Esophagus muscularis mucosa (tissue), 4 donors: ENCODE results near the gene ARL10. TPM values are rescaled to one million over a fixed set of nuclear protein-coding genes. Genes with fewer than 3 reads are reported as not detected.
A peak's percentile ranks its signal among the peaks of the same experiment; 100 is the strongest.

Experiments used
- DNase-seq: peaks from one replicate; pipeline ENCODE4 v3.0.0-alpha.2; 2017; ENCODE audit errors: extremely low spot score
- H3K27ac ChIP-seq, 4 donors: fragments of 200-600 bp; sonication (generic); replicated peaks in 1 of 4; 1 replicate in 3 of 4; 2 replicates in 1 of 4; pipeline ENCODE4 v1.5.1; 2016 to 2019; ENCODE audit warnings: mild to moderate bottlenecking in 1 of 4
- H3K27me3 ChIP-seq, 4 donors: fragments of 200-600 bp; sonication (generic); one replicate each; pipeline versions ENCODE4 v1.5.1 to v1.6.0; 2016 to 2019
- H3K36me3 ChIP-seq, 4 donors: fragments of 200-600 bp; sonication (generic); one replicate each; pipeline ENCODE4 v1.5.1; 2016 to 2019
- H3K4me1 ChIP-seq, 4 donors: fragments of 200-600 bp; sonication (generic); one replicate each; pipeline ENCODE4 v1.5.1; 2016 to 2019
- H3K4me3 ChIP-seq, 4 donors: fragments of 200-600 bp; sonication (generic); 1 replicate in 2 of 4; 2 replicates in 2 of 4; pipeline ENCODE4 v1.5.1; 2016 to 2019; ENCODE audit warnings: mild to moderate bottlenecking in 4 of 4, moderate library complexity in 1 of 4
- H3K9me3 ChIP-seq, 4 donors: fragments of 200-600 bp; sonication (generic); 1 replicate in 3 of 4; 2 replicates in 1 of 4; pipeline ENCODE4 v1.5.1; 2016 to 2019
- EP300 ChIP-seq: sonication (generic); formaldehyde crosslinking; IDR thresholded peaks from one replicate; pipeline ENCODE4 v1.6.1; 2017; ENCODE audit warnings: antibody characterized with exemption
- POLR2A ChIP-seq: fragments of 450-650 bp; IDR thresholded peaks from one replicate; pipeline ENCODE4 v1.6.1; 2017; ENCODE audit warnings: antibody characterized with exemption, moderate library complexity, mild to moderate bottlenecking, low read depth
- POLR2AphosphoS5 ChIP-seq, 2 donors: sonication (generic); formaldehyde crosslinking; IDR thresholded peaks; one replicate each; pipeline ENCODE4 v1.6.1; 2017; ENCODE audit warnings: antibody characterized with exemption in 2 of 2
- WGBS: methylation state at CpG from one replicate; pipeline ENCODE4 v1.1.5; 2018; 5-methylcytosine and 5-hydroxymethylcytosine counted together
- intact Hi-C: fragments of 100-400 bp; cut with DNase I; formaldehyde crosslinking; loops from one replicate; pipeline ENCODE4 v1.15.1; 2023
- total RNA-seq, 4 donors: library from RNA; depleted of rRNA; stranded (reverse); fragments of >200 nt; gene quantifications; one replicate each; pipeline versions ENCODE4 v1.1.0 to v1.2.1, GENCODE V29; 2016
- TF ChIP-seq, protein P1 (sequence below), 3 experiments: fragments of 200-600 bp in 2 of 3; fragments of 450-650 bp in 1 of 3; sonication (generic) in 2 of 3; IDR thresholded peaks; one replicate each; pipeline ENCODE4 v1.5.1; 2017 to 2019; ENCODE audit warnings: antibody characterized with exemption in 3 of 3, mild to moderate bottlenecking in 2 of 3, moderate library complexity in 1 of 3

The ARL10 gene
- total RNA-seq, 4 donors from 2014 or later, result 5.4 to 16.9 (median 7.1) TPM

DNA sequence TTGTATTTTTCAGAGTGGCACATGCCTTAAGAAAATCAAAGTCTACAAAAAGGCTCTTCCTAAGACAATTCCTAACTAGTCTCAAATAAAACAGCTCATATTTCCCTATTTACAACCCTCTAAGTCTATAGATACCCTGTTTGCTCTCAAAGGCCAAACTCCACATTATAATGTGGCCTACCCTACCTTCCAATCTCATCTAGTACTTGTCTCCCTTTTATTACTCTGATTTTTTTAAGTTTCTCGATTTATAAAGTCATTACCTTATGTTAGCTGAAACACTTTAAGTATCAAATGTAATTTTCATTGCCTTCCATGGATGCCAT lies 23.2 kb upstream of the ARL10 start:
- peak overlapping the region in 1 of 4 donors; percentile 73 for H3K27ac ChIP-seq
- H3K9me3 ChIP-seq, result no peaks in the 10 kb centered on the region
- H3K4me1 ChIP-seq, result peaks cover 0 to 27% (median 13%) of the 10 kb centered on the region in 4 donors
- H3K36me3 ChIP-seq, result peaks cover 19 to 43% (median 35%) of the 10 kb centered on the region in 4 donors
- intact Hi-C loops, result no loop called here
- 94% methylated on average over 1 of the region's 1 CpG for WGBS
- no peak for DNase-seq
- TF ChIP-seq, protein P1, sequence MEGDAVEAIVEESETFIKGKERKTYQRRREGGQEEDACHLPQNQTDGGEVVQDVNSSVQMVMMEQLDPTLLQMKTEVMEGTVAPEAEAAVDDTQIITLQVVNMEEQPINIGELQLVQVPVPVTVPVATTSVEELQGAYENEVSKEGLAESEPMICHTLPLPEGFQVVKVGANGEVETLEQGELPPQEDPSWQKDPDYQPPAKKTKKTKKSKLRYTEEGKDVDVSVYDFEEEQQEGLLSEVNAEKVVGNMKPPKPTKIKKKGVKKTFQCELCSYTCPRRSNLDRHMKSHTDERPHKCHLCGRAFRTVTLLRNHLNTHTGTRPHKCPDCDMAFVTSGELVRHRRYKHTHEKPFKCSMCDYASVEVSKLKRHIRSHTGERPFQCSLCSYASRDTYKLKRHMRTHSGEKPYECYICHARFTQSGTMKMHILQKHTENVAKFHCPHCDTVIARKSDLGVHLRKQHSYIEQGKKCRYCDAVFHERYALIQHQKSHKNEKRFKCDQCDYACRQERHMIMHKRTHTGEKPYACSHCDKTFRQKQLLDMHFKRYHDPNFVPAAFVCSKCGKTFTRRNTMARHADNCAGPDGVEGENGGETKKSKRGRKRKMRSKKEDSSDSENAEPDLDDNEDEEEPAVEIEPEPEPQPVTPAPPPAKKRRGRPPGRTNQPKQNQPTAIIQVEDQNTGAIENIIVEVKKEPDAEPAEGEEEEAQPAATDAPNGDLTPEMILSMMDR (IDR thresholded peaks at IDR 0.05), result no peak
- TF ChIP-seq POLR2A, result no peak
- TF ChIP-seq POLR2AphosphoS5 (IDR thresholded peaks at IDR 0.05), result no peak
- no peak for TF ChIP-seq EP300
- H3K27me3 ChIP-seq, result no peaks in the 10 kb centered on the region
- no peak overlapping the region for H3K4me3 ChIP-seq

DNA sequence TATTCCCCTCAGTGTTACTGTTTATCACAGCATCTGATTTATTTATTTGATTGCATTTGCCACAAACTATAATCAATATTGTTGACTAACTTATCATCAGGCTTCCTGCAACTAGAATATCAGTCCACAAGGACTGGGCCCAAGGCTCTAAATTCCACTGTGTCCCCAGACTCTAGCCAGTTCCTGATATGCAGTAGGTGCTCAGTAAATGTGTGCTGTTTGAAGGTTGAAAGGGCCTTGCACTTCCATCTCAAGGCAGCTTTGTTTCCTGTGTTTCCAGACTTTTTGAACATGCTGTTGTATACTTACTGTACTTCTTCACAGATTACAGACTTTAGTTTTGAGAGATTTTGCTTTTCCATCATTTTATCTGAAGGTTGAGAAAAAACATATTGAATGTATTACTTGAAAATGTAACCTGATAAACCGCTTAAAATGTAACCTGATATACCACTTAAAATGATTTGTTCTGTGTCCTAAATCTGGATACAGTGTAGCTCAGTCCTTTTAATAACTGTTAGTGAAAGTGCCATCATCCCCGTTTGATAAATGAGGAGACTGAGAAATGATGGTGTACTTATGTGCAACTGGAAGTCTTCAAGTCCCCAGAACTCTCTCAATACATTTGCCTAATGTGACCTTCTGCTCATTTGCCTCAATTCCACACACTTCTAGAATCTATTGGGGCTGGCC lies 22.4 kb upstream of the ARL10 start:
- no peak for TF ChIP-seq EP300
- no peak for TF ChIP-seq POLR2AphosphoS5 (IDR thresholded peaks at IDR 0.05)
- TF ChIP-seq, protein P1 (IDR thresholded peaks at IDR 0.05), result no peak
- no peak for TF ChIP-seq POLR2A
- Histone ChIP-seq H3K4me3 (no peak overlapping the region), H3K27me3 (no peaks in the 10 kb centered on the region), H3K4me1 (peaks cover 0 to 21% (median 13%) of the 10 kb centered on the region in 4 donors), H3K27ac (peak overlapping the region in 2 of 4 donors; percentile 37 to 73), H3K9me3 (no peaks in the 10 kb centered on the region), H3K36me3 (peaks cover 22 to 43% (median 35%) of the 10 kb centered on the region in 4 donors)
- intact Hi-C loops, result no loop called here
- no peak for DNase-seq
- WGBS, result 40% methylated on average over 2 of the region's 2 CpGs

DNA sequence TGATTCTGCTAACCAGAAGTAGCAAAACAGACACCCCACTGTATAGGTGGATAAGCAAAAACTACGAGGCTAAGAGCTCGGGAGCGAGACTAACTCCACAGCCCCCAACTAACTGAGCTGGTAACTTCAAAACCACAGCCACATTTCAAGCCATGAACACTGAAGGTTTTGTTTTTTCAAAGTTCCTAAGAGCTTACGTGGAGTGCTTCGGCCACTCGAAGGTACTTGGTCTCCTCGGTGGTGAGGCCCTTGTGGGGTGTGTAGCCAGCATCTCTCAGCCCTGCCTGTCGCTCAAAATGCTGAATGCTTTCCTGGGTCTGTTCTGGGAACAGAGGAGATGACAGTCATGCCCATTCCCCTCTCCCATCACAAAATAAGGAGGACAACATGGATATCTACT lies 14.9 kb upstream of the ARL10 start:
- Histone ChIP-seq H3K36me3 (peaks cover 58 to 100% (median 99%) of the 10 kb centered on the region in 4 donors), H3K9me3 (no peaks in the 10 kb centered on the region), H3K27me3 (no peaks in the 10 kb centered on the region), H3K4me1 (no peaks in the 10 kb centered on the region), H3K27ac (no peak overlapping the region), H3K4me3 (no peak overlapping the region)
- 96% methylated on average over 8 of the region's 8 CpGs for WGBS
- TF ChIP-seq POLR2A, result no peak
- no peak for TF ChIP-seq EP300
- no peak for TF ChIP-seq POLR2AphosphoS5 (IDR thresholded peaks at IDR 0.05)
- TF ChIP-seq, protein P1 (IDR thresholded peaks at IDR 0.05), result no peak
- intact Hi-C loops, result no loop called here
- DNase-seq, result no peak

DNA sequence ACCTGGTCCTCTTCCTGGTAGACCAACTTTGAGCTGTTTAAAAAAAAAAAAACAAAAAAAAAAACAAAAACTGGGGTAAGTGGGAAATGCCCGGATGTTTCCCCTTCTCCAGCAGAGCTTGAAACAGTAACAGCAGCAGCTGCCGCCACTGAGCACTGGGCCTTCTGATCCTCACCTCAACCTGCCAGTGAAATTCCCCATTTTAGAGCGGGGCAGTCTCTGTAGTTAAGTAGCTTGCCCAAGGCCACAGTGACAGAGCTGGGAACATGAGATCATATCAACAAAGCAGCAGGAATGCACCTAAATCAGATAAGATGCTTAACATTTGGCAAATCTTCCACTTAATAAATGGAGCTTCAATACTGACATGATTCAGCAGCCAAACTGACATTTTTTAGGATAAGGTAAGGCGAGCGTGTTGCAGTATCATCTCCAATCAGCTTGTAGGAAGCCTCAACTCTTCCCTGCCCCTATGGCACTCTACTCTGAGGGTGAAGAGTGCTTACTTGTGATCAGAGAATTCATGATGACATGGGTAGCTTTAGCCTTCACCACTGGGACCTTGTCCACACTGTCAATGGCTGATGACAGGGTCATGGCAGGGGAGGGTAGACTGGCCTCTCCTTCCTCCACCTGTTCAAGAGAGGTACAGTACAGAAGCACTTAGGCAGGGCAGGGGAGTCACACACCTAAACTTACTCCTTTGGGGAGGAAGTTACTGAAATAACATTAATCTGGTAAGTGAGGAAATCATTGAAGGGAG lies 13.0 kb upstream of the ARL10 start:
- WGBS, result 98% methylated on average over 5 of the region's 5 CpGs
- H3K36me3 ChIP-seq, result peaks cover 45 to 100% (median 92%) of the 10 kb centered on the region in 4 donors

More for the DNA sequence above, 13.0 kb upstream of the ARL10 start:
- intact Hi-C loops, result no loop called here
- Histone ChIP-seq H3K4me1 (peaks cover 0 to 5% (median 0%) of the 10 kb centered on the region in 4 donors), H3K27me3 (no peaks in the 10 kb centered on the region), H3K9me3 (no peaks in the 10 kb centered on the region), H3K4me3 (no peak overlapping the region), H3K27ac (no peak overlapping the region)
- TF ChIP-seq POLR2A (no peak), EP300 (no peak), POLR2AphosphoS5 (IDR thresholded peaks at IDR 0.05) (no peak)
- TF ChIP-seq, protein P1 (IDR thresholded peaks at IDR 0.05), result no peak
- DNase-seq, result no peak
